Aorta (tissue), 5 donors: ENCODE measurements around the gene P4HA2. TPM values are rescaled to one million over a fixed set of nuclear protein-coding genes. Genes with fewer than 3 reads are reported as not detected.

Experiments used
- ATAC-seq: fragments of 200-7000 bp; cut with Tn5 transposase; one replicate; pipeline ENCODE4 v1.9.1; 2022; ENCODE audit warnings: moderate library complexity; ENCODE audit not compliant: low FRiP score
- DNase-seq, 2 donors: peaks; one replicate each; pipeline ENCODE4 v3.0.0-alpha.2; 2020
- H3K27ac ChIP-seq, 2 donors: one replicate each; pipeline ENCODE4 v1.5.1; 2013; ENCODE audit warnings: low read length in 2 of 2, mild to moderate bottlenecking in 2 of 2, moderate library complexity in 2 of 2, control low read depth in 1 of 2, inconsistent platforms in 1 of 2, low read depth in 1 of 2
- H3K27me3 ChIP-seq, 2 donors: one replicate each; pipeline ENCODE4 v1.6.1; 2013; ENCODE audit warnings: control low read depth in 1 of 2, low read length in 1 of 2, mild to moderate bottlenecking in 1 of 2, moderate library complexity in 1 of 2; ENCODE audit not compliant: insufficient read depth in 2 of 2, control insufficient read depth in 1 of 2
- H3K36me3 ChIP-seq, 2 donors: one replicate each; pipeline ENCODE4 v1.6.1; 2013; ENCODE audit warnings: control low read depth in 1 of 2, low read length in 1 of 2, mild to moderate bottlenecking in 1 of 2; ENCODE audit not compliant: insufficient read depth in 2 of 2, control insufficient read depth in 1 of 2
- H3K4me1 ChIP-seq, 2 donors: one replicate each; pipeline ENCODE4 v1.6.1; 2013; ENCODE audit warnings: low read length in 2 of 2, control low read depth in 1 of 2, mild to moderate bottlenecking in 1 of 2, moderate library complexity in 1 of 2; ENCODE audit not compliant: insufficient read depth in 2 of 2, control insufficient read depth in 1 of 2
- H3K4me3 ChIP-seq, 2 donors: one replicate each; pipeline ENCODE4 v1.5.1; 2013; ENCODE audit warnings: low read length in 2 of 2, control low read depth in 1 of 2, mild to moderate bottlenecking in 1 of 2
- H3K9me3 ChIP-seq: one replicate; pipeline ENCODE4 v1.6.1; 2013; ENCODE audit warnings: mild to moderate bottlenecking, low read length; ENCODE audit not compliant: control insufficient read depth
- WGBS, 2 donors: extraction: QIAGEN DNeasy Blood & Tissue Kit; methylation state at CpG; one replicate each; pipeline ENCODE4 v1.1.7; 2013; 5-methylcytosine and 5-hydroxymethylcytosine counted together
- intact Hi-C, 2 donors: fragments of 100-400 bp; cut with DNase I; formaldehyde crosslinking; loops; one replicate each; pipeline versions ENCODE4 v1.14.2 to v1.15.0; 2022
- polyA plus RNA-seq, 2 donors: library from polyadenylated mRNA; stranded (reverse); fragments of 200-250 nt; gene quantifications; one replicate each; pipeline ENCODE4 v1.2.3, GENCODE V29; 2013
- total RNA-seq, 2 donors: library from RNA; stranded (reverse); fragmentation: NEBNext Ultra II Directional; extraction: Animal tissue kit (Norgen Biotek cat#: 25700); gene quantifications; one replicate each; pipeline ENCODE4 v1.2.1, GENCODE V29; 2021
- donor health status: healthy with polysubstance abuse.
- donor health status: Bipolar disorder and iron deficiency.
- donor health status: DM: no; HTN: no; CAD: no.
- donor health status: DM: no; HTN: no; CAD: no.
- donor health status: DM: yes; HTN: yes; CAD: no.

Gene P4HA2
- total and polyA plus RNA-seq, 4 donors: 19.2 to 68.1 (median 34.6) TPM

GRCh38 chr5:132256086-132256782 lies 28.6 kb upstream of the P4HA2 start:
- H3K27ac ChIP-seq: no peak overlapping the region
- WGBS, 2 donors: 97 to 98% methylated on average over 4 of the region's 4 CpGs
- no peaks in the 10 kb centered on the region for H3K9me3 ChIP-seq
- no peaks in the 10 kb centered on the region for H3K36me3 ChIP-seq
- no peak overlapping the region for H3K4me3 ChIP-seq
- ATAC-seq: no peak
- intact Hi-C loops: loop anchor here in 1 of 2 donors (10.0 kb wide), 1 partner anchor 239 kb away; the partner anchor contains the start of gene IRF1
- DNase-seq: peak in 1 of 2 donors; percentile 21
- peaks cover 0 to 2% of the 10 kb centered on the region in 2 donors for H3K4me1 ChIP-seq
- H3K27me3 ChIP-seq: no peaks in the 10 kb centered on the region

GRCh38 chr5:132254321-132254977 lies 26.8 kb upstream of the P4HA2 start:
- H3K27me3 ChIP-seq: no peaks in the 10 kb centered on the region
- 15 to 27% methylated on average over 7 of the region's 7 CpGs for WGBS, 2 donors
- no peaks in the 10 kb centered on the region for H3K36me3 ChIP-seq
- peaks cover 0 to 2% of the 10 kb centered on the region in 2 donors for H3K4me1 ChIP-seq
- DNase-seq (peak; percentile 80 to 82), ATAC-seq (peak; percentile 20)
- peak overlapping the region in 1 of 2 donors; percentile 41 for H3K27ac ChIP-seq
- H3K9me3 ChIP-seq: no peaks in the 10 kb centered on the region
- no peak overlapping the region for H3K4me3 ChIP-seq
- intact Hi-C loops: loop anchor here in 1 of 2 donors (10.0 kb wide), 1 partner anchor 240 kb away; the partner anchor contains the start of gene IRF1

DNA sequence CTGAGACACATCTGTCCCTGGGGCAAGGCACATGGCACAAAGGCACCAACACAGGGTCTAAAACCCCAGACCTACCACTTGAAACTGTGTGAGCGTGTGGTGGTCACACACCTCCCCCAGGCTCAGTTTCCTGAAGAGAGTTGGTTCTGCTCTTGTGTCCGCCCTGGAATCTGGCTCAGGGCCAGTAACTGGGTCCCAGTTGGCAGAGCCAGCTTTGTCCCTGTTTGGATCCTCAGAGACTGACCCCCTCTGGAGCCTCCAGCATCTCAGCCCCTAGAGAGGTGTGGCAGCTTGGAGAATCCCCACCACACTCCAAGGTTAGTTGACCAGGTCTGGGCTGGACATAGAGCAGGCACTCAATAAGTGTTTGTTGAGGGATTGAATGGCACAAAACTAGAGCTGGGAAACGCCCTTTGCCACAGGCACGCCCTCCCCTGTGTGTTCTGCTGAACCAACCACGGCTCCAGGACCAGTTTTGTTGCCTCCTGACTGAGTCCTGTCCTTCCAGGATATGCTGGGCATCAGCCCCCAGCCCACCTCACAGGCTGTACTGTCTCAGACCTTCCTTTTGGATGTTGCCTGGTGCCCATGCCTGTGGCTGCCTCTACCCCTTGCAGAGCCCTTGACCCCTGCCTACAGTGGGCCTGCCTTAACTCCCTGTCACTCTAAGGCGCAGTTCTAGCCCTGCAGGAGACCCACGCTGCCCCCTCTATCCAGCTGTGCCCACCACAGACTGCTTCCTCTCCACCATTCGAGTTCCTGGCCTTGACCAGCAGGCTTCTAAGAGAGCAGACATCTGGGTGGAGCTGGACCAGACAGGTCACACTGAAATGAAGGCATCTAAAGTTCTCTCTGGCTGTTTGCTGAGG lies 26.0 kb upstream of the P4HA2 start:
- ATAC-seq (no peak), DNase-seq (peak; percentile 40 to 67)
- H3K36me3 ChIP-seq: no peaks in the 10 kb centered on the region
- no peaks in the 10 kb centered on the region for H3K27me3 ChIP-seq
- intact Hi-C loops: loop anchor here in 1 of 2 donors (10.0 kb wide), 1 partner anchor 241 kb away; the partner anchor contains the start of gene IRF1
- H3K27ac ChIP-seq: peak overlapping the region in 1 of 2 donors; percentile 41
- H3K9me3 ChIP-seq: no peaks in the 10 kb centered on the region
- H3K4me1 ChIP-seq: peaks cover 0 to 2% of the 10 kb centered on the region in 2 donors
- WGBS, 2 donors: 92 to 96% methylated on average over 8 of the region's 8 CpGs
- H3K4me3 ChIP-seq: no peak overlapping the region

GRCh38 chr5:132253008-132253441 lies 25.4 kb upstream of the P4HA2 start:
- intact Hi-C loops: loop anchor here in 1 of 2 donors (10.0 kb wide), 1 partner anchor 242 kb away; the partner anchor contains the start of gene IRF1
- peaks cover 0 to 2% of the 10 kb centered on the region in 2 donors for H3K4me1 ChIP-seq
- H3K4me3 ChIP-seq: no peak overlapping the region
- no peaks in the 10 kb centered on the region for H3K9me3 ChIP-seq
- H3K36me3 ChIP-seq: no peaks in the 10 kb centered on the region
- H3K27ac ChIP-seq: no peak overlapping the region
- no peak for ATAC-seq
- no peaks in the 10 kb centered on the region for H3K27me3 ChIP-seq
- DNase-seq: peak; percentile 33 to 47
- 80 to 83% methylated on average over 4 of the region's 4 CpGs for WGBS, 2 donors

DNA sequence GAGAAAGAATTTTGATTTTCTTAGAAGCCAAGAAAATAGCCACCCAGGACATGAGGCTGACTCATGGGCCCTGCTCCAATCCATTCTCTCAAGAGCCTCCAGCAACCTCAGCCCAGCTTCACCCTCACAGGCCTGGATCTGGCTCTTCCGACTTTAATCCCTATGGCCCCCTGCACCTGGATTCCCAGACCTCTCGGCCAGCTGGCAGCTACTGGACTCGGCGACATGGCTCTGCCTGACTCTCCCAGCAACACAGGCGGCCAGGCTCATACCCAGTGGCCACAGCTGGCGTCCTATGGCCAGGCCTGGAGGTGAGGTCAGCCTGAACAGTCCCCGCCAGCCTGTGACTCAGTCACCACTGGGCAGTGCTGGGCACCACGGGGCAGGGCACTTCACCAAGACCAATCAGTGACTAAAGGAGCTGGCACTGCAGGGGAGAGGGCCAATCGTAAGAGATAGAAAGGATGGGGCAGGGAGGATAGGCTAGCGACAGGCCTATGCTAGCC lies 23.6 kb upstream of the P4HA2 start:
- H3K9me3 ChIP-seq: no peaks in the 10 kb centered on the region
- H3K4me3 ChIP-seq: no peak overlapping the region
- peaks cover 0 to 2% of the 10 kb centered on the region in 2 donors for H3K4me1 ChIP-seq
- DNase-seq: peak; percentile 79 to 87
- H3K27ac ChIP-seq: peak overlapping the region in 1 of 2 donors; percentile 28
- whole genome bisulfite sequencing, 2 donors: 36 to 38% methylated on average over 10 of the region's 10 CpGs
- no peaks in the 10 kb centered on the region for H3K27me3 ChIP-seq
- ATAC-seq: peak; percentile 54
- intact Hi-C loops: loop anchor here in 1 of 2 donors (10.0 kb wide), 1 partner anchor 244 kb away; the partner anchor contains the start of gene IRF1
- no peaks in the 10 kb centered on the region for H3K36me3 ChIP-seq

GRCh38 chr5:132250547-132250946 lies 22.9 kb upstream of the P4HA2 start:
- ATAC-seq: no peak
- peak in 1 of 2 donors; percentile 24 for DNase-seq

GRCh38 chr5:132246806-132247205 lies 19.2 kb upstream of the P4HA2 start:
- DNase-seq (no peak), ATAC-seq (no peak)
- intact Hi-C loops: no loop called here
- Histone ChIP-seq H3K4me3 (no peak overlapping the region), H3K27me3 (no peaks in the 10 kb centered on the region), H3K36me3 (no peaks in the 10 kb centered on the region), H3K27ac (no peak overlapping the region), H3K9me3 (peaks cover 6% of the 10 kb centered on the region), H3K4me1 (no peaks in the 10 kb centered on the region)

More at GRCh38 chr5:132250547-132250946, 22.9 kb upstream of the P4HA2 start:
- Histone ChIP-seq H3K27ac (peak overlapping the region in 1 of 2 donors; percentile 28), H3K4me3 (no peak overlapping the region), H3K36me3 (no peaks in the 10 kb centered on the region), H3K27me3 (no peaks in the 10 kb centered on the region), H3K4me1 (peaks cover 0 to 2% of the 10 kb centered on the region in 2 donors), H3K9me3 (peaks cover 2% of the 10 kb centered on the region)
- WGBS, 2 donors: 96% methylated on average over 2 of the region's 2 CpGs
- intact Hi-C loops: loop anchor here in 1 of 2 donors (10.0 kb wide), 1 partner anchor 244 kb away; the partner anchor contains the start of gene IRF1

DNA sequence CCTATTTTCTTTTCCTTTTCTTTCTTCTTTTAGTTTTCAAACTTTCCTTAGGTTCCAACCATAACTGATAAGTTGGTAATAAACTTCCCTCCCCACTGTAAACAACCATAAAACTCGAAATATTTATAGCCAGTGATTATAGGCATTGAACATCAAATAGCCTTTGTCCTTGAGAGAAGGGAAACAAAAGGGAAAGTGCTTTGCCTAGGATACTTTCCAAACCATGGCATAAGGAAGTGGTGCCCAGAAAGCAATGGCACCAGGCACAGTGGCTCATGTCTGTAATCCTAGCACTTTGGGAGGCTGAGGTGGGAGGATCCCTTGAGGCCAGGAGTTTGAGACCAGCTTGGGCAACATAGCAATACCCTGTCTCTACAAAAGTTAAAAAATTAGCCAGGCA lies 17.9 kb upstream of the P4HA2 start:
- no peaks in the 10 kb centered on the region for H3K4me1 ChIP-seq
- H3K9me3 ChIP-seq: peaks cover 6% of the 10 kb centered on the region
- H3K27me3 ChIP-seq: no peaks in the 10 kb centered on the region
- no peak for DNase-seq
- intact Hi-C loops: no loop called here
- no peak overlapping the region for H3K4me3 ChIP-seq
- no peak for ATAC-seq
- no peak overlapping the region for H3K27ac ChIP-seq
- H3K36me3 ChIP-seq: no peaks in the 10 kb centered on the region
- WGBS, 2 donors: 76 to 81% methylated on average over 1 of the region's 1 CpG
